Cardiac muscle cell (in vitro differentiated cells and primary cell): ENCODE measurements around the gene ZNF135. TPM values are rescaled to one million over a fixed set of nuclear protein-coding genes. Genes with fewer than 3 reads are reported as not detected.

Source experiments
- DNase-seq, 2 donors: peaks; one replicate each; pipeline versions ENCODE4 v3.0.0 to v3.0.0-alpha.2; 2010 to 2017; ENCODE audit warnings: low read depth in 1 of 2, low spot score in 1 of 2
- H3K27ac ChIP-seq: fragments of 200-600 bp; sonication (generic); 2 replicates; pipeline ENCODE4 v1.5.1; 2016
- H3K27me3 ChIP-seq: fragments of 200-600 bp; sonication (generic); 2 replicates; pipeline ENCODE4 v1.6.0; 2016; ENCODE audit warnings: control low read depth
- H3K36me3 ChIP-seq: fragments of 200-600 bp; sonication (generic); 2 replicates; pipeline ENCODE4 v1.5.1; 2016; ENCODE audit warnings: control low read depth
- H3K4me1 ChIP-seq: fragments of 200-600 bp; sonication (generic); 2 replicates; pipeline ENCODE4 v1.8.1; 2017; ENCODE audit warnings: low read depth, mild to moderate bottlenecking, mixed run types
- H3K4me3 ChIP-seq: fragments of 200-600 bp; sonication (generic); 2 replicates; pipeline ENCODE4 v1.5.1; 2016; ENCODE audit warnings: mild to moderate bottlenecking
- H3K9me3 ChIP-seq: fragments of 200-600 bp; sonication (generic); 2 replicates; pipeline ENCODE4 v1.5.1; 2017; ENCODE audit warnings: low read depth, mild to moderate bottlenecking, control low read depth
- polyA plus RNA-seq: library from polyadenylated mRNA; unstranded; fragments of >200 nt; fragmentation: Nextera tagmentation; extraction: Ambion mirVana; gene quantifications from 2 replicates; pipeline ENCODE4 v1.2.1, GENCODE V29; 2016
- total RNA-seq: library from RNA; depleted of rRNA; stranded (reverse); fragments of >200 nt; gene quantifications from 2 replicates; pipeline ENCODE4 v1.2.3, GENCODE V29; 2016
- TF ChIP-seq, protein P1 (sequence below): IDR thresholded peaks from 2 replicates; pipeline ENCODE4 v1.5.1; 2012; ENCODE audit warnings: low read depth, mild to moderate bottlenecking, low read length

The ZNF135 gene
- total and polyA plus RNA-seq, 2 experiments from 2014 or later = 11.2 to 14.0 TPM

DNA sequence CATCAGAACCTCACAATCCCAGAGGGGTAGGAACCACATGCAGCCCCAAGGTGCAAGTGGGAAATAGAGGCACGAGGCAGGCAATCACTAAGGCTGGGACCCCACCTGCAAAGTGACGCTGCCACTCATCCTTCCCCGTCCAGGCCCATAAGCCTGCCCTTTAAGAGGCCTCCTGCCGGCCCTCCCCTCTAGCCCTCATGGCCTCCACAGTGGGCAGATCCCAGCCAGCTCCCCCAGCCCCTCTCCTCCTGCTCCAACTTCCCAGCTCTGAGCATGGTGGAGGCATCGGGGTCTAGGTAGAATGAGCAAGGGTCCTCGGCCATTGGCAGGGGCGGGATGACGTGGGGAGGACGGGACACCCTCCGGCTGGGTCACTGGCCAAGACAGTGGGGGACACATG, 36.2 kb downstream of the ZNF135 start:
- Histone ChIP-seq H3K9me3 (no peaks in the 10 kb centered on the region), H3K36me3 (no peaks in the 10 kb centered on the region)
- TF ChIP-seq, protein P1, sequence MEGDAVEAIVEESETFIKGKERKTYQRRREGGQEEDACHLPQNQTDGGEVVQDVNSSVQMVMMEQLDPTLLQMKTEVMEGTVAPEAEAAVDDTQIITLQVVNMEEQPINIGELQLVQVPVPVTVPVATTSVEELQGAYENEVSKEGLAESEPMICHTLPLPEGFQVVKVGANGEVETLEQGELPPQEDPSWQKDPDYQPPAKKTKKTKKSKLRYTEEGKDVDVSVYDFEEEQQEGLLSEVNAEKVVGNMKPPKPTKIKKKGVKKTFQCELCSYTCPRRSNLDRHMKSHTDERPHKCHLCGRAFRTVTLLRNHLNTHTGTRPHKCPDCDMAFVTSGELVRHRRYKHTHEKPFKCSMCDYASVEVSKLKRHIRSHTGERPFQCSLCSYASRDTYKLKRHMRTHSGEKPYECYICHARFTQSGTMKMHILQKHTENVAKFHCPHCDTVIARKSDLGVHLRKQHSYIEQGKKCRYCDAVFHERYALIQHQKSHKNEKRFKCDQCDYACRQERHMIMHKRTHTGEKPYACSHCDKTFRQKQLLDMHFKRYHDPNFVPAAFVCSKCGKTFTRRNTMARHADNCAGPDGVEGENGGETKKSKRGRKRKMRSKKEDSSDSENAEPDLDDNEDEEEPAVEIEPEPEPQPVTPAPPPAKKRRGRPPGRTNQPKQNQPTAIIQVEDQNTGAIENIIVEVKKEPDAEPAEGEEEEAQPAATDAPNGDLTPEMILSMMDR = no peak

DNA sequence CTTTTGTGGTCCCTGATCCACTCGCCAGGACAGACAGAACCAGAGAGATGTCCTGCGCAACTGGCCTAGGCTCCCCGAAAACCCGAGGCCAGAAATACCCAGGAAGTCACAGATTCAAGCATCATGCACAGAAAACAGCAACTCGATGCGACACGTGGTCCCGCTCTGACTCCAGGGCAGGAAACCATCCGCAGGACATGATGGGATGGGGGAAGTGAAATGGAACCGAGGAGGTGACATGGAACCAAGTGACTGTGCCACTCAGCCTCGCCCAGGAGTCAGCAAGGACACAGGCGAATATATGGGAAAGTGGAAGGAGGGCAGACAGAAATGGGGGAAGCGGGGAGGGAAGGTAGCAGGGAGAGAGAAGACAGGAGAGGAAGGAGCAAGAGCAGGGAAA, 37.8 kb downstream of the ZNF135 start:
- no peak for DNase-seq
- H3K36me3 ChIP-seq = no peaks in the 10 kb centered on the region
- peak overlapping the region; percentile 69 for H3K4me3 ChIP-seq
- no peaks in the 10 kb centered on the region for H3K9me3 ChIP-seq
- H3K27ac ChIP-seq = no peak overlapping the region
- no peaks in the 10 kb centered on the region for H3K4me1 ChIP-seq
- no peaks in the 10 kb centered on the region for H3K27me3 ChIP-seq
- TF ChIP-seq, protein P1 = no peak

More for the DNA sequence above, 36.2 kb downstream of the ZNF135 start:
- no peak overlapping the region for H3K4me3 ChIP-seq
- no peaks in the 10 kb centered on the region for H3K27me3 ChIP-seq
- H3K27ac ChIP-seq = no peak overlapping the region
- no peak for DNase-seq
- no peaks in the 10 kb centered on the region for H3K4me1 ChIP-seq

DNA sequence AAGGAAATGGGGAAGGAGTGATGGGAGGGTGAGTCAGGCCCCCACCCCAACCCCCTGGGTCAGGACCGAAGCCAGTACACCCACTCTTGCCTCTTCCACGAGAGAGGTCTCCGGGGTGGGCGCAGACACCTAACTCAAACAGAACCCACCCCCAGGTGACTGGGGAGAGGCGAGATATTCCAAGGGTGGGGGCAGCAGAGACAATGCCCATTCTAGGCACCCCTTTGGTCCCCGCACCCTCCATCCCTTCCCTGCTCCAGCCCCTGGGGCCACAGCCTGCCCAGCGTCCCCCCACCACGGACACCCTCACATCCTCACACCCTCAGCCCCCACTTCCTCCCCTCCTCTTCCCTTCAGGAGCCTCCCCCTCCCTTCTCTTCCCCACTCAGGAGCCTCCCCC, 38.3 kb downstream of the ZNF135 start:
- Histone ChIP-seq H3K27me3 (no peaks in the 10 kb centered on the region), H3K9me3 (no peaks in the 10 kb centered on the region), H3K27ac (no peak overlapping the region), H3K36me3 (no peaks in the 10 kb centered on the region), H3K4me1 (no peaks in the 10 kb centered on the region), H3K4me3 (peak overlapping the region; percentile 69)
- TF ChIP-seq, protein P1 = no peak
- DNase-seq = no peak

DNA sequence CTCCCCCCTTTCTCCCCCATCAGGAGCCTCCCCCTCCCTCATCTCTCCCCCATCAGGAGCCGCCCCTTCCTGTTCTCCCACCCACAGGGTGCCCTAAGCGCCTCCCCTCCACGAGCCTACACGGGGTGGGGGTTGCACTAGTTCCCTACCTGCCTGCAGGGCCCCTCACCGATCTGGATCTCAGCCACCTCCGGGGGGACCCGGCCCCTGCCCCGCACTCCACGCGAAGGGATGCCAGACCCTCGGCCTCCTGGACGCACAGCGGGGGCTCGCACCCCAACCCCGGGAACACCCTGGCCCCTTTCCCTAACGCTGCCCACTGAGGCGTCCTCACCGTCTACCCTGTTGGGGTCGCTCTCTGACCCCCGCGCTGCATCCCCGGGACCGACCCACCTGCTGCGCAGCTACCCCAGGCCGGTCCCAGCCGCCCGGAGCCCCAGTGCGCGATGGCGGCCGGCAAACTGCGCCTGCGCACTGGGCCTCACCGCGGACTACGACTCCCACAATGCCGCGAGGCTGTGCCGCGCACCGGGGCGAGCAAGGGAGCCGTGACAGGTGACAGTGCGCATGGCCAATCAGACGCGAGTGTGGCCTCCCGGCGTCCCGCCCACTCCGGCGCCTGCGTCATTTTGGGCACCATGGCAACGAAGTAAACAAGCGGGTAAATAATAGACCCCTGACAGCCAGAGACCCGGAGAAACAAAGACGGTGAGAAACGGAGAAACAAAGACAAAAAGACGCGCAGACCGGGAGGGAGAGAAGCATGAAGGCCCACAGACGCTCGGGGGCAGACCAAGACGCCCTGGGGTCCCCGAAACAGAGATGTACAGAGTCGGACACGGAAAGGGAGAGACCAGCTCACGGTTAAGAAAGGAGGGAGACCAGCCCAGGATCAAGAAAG, 38.9 kb downstream of the ZNF135 start, which contains the start of gene ZSCAN18:
Gene ZSCAN18, minus strand, starts transcription at position 451 of the 901 bp plus-strand sequence. CDS start 7,964 bp downstream, outside the sequence.
- peak within 1 kb of the TSS; percentile 69 for H3K4me3 ChIP-seq
- TF ChIP-seq, protein P1 = no peak
- H3K27me3 ChIP-seq = no peaks in the 10 kb centered on the region
- H3K9me3 ChIP-seq = no peaks in the 10 kb centered on the region
- DNase-seq = peak; percentile 98 to 99
- no peaks in the 10 kb centered on the region for H3K36me3 ChIP-seq
- H3K27ac ChIP-seq = peak within 1 kb of the TSS; percentile 74
- H3K4me1 ChIP-seq = no peaks in the 10 kb centered on the region

DNA sequence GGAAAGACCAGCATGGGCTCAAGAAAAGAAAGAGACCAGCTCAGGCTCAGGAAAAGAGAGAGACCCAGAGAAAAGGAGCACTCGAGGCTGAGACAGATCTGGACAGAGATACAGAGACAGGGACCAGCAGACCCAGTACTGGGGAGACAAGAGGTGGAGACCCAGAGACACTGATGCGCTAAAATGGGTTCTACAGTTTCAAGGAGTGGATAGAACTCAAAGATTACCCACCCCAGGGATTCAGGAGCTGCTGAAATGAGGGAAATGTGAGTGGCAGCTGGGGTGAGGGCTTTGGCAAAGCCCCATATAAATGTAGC, 39.6 kb downstream of the ZNF135 start:
- no peaks in the 10 kb centered on the region for H3K9me3 ChIP-seq

More for the DNA sequence above, 39.6 kb downstream of the ZNF135 start:
- Histone ChIP-seq H3K27me3 (no peaks in the 10 kb centered on the region), H3K36me3 (no peaks in the 10 kb centered on the region), H3K27ac (peak overlapping the region; percentile 74), H3K4me3 (peak overlapping the region; percentile 69), H3K4me1 (no peaks in the 10 kb centered on the region)
- no peak for DNase-seq
- TF ChIP-seq, protein P1 = no peak
